Smooth muscle cell (in vitro differentiated cells): ENCODE measurements around the gene OOEP. TPM values are rescaled to one million over a fixed set of nuclear protein-coding genes. Genes with fewer than 3 reads are reported as not detected.

ENCODE experiments used
- DNase-seq: peaks from one replicate; lab custom pipeline; 2025; ENCODE audit not compliant: unreplicated experiment; lab: John Stamatoyannopoulos, UW
- H2AFZ ChIP-seq: fragments of 200-600 bp; sonication (generic); 2 replicates; pipeline ENCODE4 v1.6.0; 2016; ENCODE audit warnings: antibody characterized with exemption, low read depth, mild to moderate bottlenecking
- H3F3A ChIP-seq: fragments of 200-600 bp; sonication (generic); 2 replicates; pipeline ENCODE4 v1.6.0; 2017; ENCODE audit warnings: antibody characterized with exemption, low read depth
- H3K27ac ChIP-seq: fragments of 200-600 bp; sonication (generic); 2 replicates; pipeline ENCODE4 v1.5.1; 2016; ENCODE audit warnings: low read depth, mild to moderate bottlenecking
- H3K27me3 ChIP-seq: fragments of 200-600 bp; sonication (generic); 2 replicates; pipeline ENCODE4 v1.6.1; 2016; ENCODE audit warnings: low read depth, mild to moderate bottlenecking
- H3K36me3 ChIP-seq: fragments of 200-600 bp; sonication (generic); 2 replicates; pipeline ENCODE4 v1.5.1; 2016; ENCODE audit warnings: low read depth
- H3K4me1 ChIP-seq: fragments of 200-600 bp; sonication (generic); 2 replicates; pipeline ENCODE4 v1.5.1; 2016; ENCODE audit warnings: low read depth
- H3K4me2 ChIP-seq: fragments of 200-600 bp; sonication (generic); 2 replicates; pipeline ENCODE4 v1.6.0; 2016; ENCODE audit warnings: mild to moderate bottlenecking
- H3K4me3 ChIP-seq: fragments of 200-600 bp; sonication (generic); 2 replicates; pipeline ENCODE4 v1.5.1; 2016; ENCODE audit warnings: mild to moderate bottlenecking
- H3K79me2 ChIP-seq: fragments of 200-600 bp; sonication (generic); 2 replicates; pipeline ENCODE4 v1.6.0; 2016; ENCODE audit warnings: low read depth, mild to moderate bottlenecking
- H3K9ac ChIP-seq: fragments of 200-600 bp; sonication (generic); 2 replicates; pipeline ENCODE4 v1.6.0; 2016; ENCODE audit warnings: low read depth
- H3K9me3 ChIP-seq: fragments of 200-600 bp; sonication (generic); replicated peaks from 2 replicates; pipeline ENCODE4 v1.5.1; 2016; ENCODE audit warnings: low read depth
- H4K20me1 ChIP-seq: fragments of 200-600 bp; sonication (generic); 2 replicates; pipeline ENCODE4 v1.6.0; 2016; ENCODE audit warnings: low read depth
- CTCF ChIP-seq: fragments of 200-600 bp; sonication (generic); IDR thresholded peaks from 2 replicates; pipeline ENCODE4 v1.5.1; 2017; ENCODE audit warnings: borderline replicate concordance, mild to moderate bottlenecking, antibody characterized with exemption; ENCODE audit not compliant: insufficient read depth, poor library complexity, severe bottlenecking
- WGBS: methylation state at CpG from one replicate; pipeline ENCODE4 v1.1.7; 2016; ENCODE audit warnings: low lambda C conversion rate; 5-methylcytosine and 5-hydroxymethylcytosine counted together
- polyA plus RNA-seq: library from polyadenylated mRNA; unstranded; fragments of >200 nt; fragmentation: Nextera tagmentation; extraction: Ambion mirVana; gene quantifications from 2 replicates; pipeline ENCODE4 v1.2.1, GENCODE V29; 2016
- total RNA-seq: library from RNA; depleted of rRNA; stranded (reverse); fragments of >200 nt; gene quantifications from 2 replicates; pipeline ENCODE4 v1.2.3, GENCODE V29; 2014

The OOEP gene
- total and polyA plus RNA-seq, 2 experiments from 2014 or later = not detected

- Histone ChIP-seq H3K79me2 (no peaks in the 10 kb centered on the region), H3K36me3 (no peaks in the 10 kb centered on the region), H3K27ac (no peak overlapping the region), H2AFZ (no peak overlapping the region), H3K4me2 (no peak overlapping the region), H3K4me3 (no peak overlapping the region), H3F3A (no peaks in the 10 kb centered on the region), H3K9ac (no peak overlapping the region), H4K20me1 (no peaks in the 10 kb centered on the region), H3K27me3 (no peaks in the 10 kb centered on the region), H3K4me1 (no peaks in the 10 kb centered on the region), H3K9me3 (no peaks in the 10 kb centered on the region)
- DNase-seq = no peak
- WGBS = 89% methylated on average over 3 of the region's 3 CpGs
- no peak for TF ChIP-seq CTCF
Observed at GRCh38 chr6:73377225-73377624, 7.5 kb upstream of the OOEP start.

GRCh38 chr6:73375216-73375615, 5.5 kb upstream of the OOEP start:
- no peaks in the 10 kb centered on the region for H3F3A ChIP-seq
- H4K20me1 ChIP-seq = no peaks in the 10 kb centered on the region
- H3K27ac ChIP-seq = no peak overlapping the region
- H3K9ac ChIP-seq = no peak overlapping the region
- H3K79me2 ChIP-seq = no peaks in the 10 kb centered on the region
- H2AFZ ChIP-seq = no peak overlapping the region
- no peaks in the 10 kb centered on the region for H3K4me1 ChIP-seq
- 100% methylated on average over 1 of the region's 1 CpG for WGBS
- no peak for TF ChIP-seq CTCF
- H3K9me3 ChIP-seq = no peaks in the 10 kb centered on the region
- DNase-seq = no peak
- no peak overlapping the region for H3K4me3 ChIP-seq
- no peak overlapping the region for H3K4me2 ChIP-seq
- H3K27me3 ChIP-seq = no peaks in the 10 kb centered on the region
- H3K36me3 ChIP-seq = no peaks in the 10 kb centered on the region

GRCh38 chr6:73372516-73372915, 2.8 kb upstream of the OOEP start:
- H3K4me3 ChIP-seq = no peak overlapping the region
- no peaks in the 10 kb centered on the region for H3K9me3 ChIP-seq
- H3K79me2 ChIP-seq = no peaks in the 10 kb centered on the region
- no peak overlapping the region for H3K9ac ChIP-seq
- H3K27ac ChIP-seq = no peak overlapping the region
- no peaks in the 10 kb centered on the region for H4K20me1 ChIP-seq
- no peaks in the 10 kb centered on the region for H3K36me3 ChIP-seq
- no peak for TF ChIP-seq CTCF
- no peak overlapping the region for H2AFZ ChIP-seq
- no peaks in the 10 kb centered on the region for H3K4me1 ChIP-seq
- H3K4me2 ChIP-seq = no peak overlapping the region
- no peaks in the 10 kb centered on the region for H3K27me3 ChIP-seq
- WGBS = 94% methylated on average over 10 of the region's 10 CpGs
- DNase-seq = no peak
- no peaks in the 10 kb centered on the region for H3F3A ChIP-seq

GRCh38 chr6:73371984-73372383, 2.3 kb upstream of the OOEP start:
- H3F3A ChIP-seq = no peaks in the 10 kb centered on the region
- H3K36me3 ChIP-seq = no peaks in the 10 kb centered on the region
- H2AFZ ChIP-seq = no peak overlapping the region
- no peaks in the 10 kb centered on the region for H3K79me2 ChIP-seq
- H3K27ac ChIP-seq = no peak overlapping the region
- no peak for TF ChIP-seq CTCF
- H3K4me1 ChIP-seq = no peaks in the 10 kb centered on the region
- H3K9me3 ChIP-seq = no peaks in the 10 kb centered on the region
- no peak for DNase-seq
- no peak overlapping the region for H3K4me2 ChIP-seq
- no peak overlapping the region for H3K9ac ChIP-seq
- 95% methylated on average over 4 of the region's 4 CpGs for WGBS
- H3K4me3 ChIP-seq = no peak overlapping the region
- H4K20me1 ChIP-seq = no peaks in the 10 kb centered on the region
- no peaks in the 10 kb centered on the region for H3K27me3 ChIP-seq
